Activated CD8-positive, alpha-beta memory T cell treated with anti-CD3 and anti-CD28 coated beads, Interleukin-2, amount 50 U/mL, for 4 hours (primary cell): ENCODE measurements around the gene RGMB.
"Not testable (repeated sequence)": the region's sequence is repeated elsewhere in the genome, so short reads cannot be mapped to it uniquely, and the experiment has no call there.

Experiments used
- DNase-seq: peaks from one replicate; pipeline ENCODE4 v3.0.0-alpha.2; 2020

Gene RGMB, protein sequence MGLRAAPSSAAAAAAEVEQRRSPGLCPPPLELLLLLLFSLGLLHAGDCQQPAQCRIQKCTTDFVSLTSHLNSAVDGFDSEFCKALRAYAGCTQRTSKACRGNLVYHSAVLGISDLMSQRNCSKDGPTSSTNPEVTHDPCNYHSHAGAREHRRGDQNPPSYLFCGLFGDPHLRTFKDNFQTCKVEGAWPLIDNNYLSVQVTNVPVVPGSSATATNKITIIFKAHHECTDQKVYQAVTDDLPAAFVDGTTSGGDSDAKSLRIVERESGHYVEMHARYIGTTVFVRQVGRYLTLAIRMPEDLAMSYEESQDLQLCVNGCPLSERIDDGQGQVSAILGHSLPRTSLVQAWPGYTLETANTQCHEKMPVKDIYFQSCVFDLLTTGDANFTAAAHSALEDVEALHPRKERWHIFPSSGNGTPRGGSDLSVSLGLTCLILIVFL

DNA sequence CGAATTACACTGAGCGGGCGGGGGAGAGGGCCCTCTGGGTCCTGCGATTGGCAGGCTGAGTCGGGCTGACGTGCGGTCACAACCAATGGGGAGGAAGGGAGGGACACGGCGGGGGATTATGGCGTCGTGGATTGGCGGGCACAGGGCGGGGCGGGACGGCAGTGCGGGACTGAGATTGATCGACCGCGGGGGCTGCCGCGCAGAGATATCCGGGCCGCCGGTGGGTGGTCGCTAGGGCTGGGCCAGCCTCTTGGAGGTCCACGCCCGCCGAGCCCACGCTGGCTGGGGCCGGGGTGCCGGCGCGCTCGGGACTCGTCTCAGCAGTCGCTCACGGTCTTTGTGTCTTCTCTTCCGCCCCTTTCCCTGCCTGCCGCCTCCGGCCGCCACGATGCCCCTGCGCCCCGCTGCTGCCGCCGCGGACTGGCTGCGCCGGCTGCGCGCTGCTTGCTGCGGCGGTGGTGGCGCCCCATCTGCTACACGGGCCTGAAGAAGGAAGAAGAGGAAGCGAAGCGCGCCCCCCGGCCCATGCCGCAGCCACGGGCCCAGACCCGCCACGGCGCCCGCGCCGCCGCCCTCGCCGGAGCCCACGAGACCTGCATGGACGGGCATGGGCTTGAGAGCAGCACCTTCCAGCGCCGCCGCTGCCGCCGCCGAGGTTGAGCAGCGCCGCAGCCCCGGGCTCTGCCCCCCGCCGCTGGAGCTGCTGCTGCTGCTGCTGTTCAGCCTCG lies at the start of gene RGMB:
RGMB (plus strand) TSS at position 200 of the 728 bp plus-strand sequence; CDS start at position 608, 408 bp downstream.
- peak; percentile 89 for DNase-seq

DNA sequence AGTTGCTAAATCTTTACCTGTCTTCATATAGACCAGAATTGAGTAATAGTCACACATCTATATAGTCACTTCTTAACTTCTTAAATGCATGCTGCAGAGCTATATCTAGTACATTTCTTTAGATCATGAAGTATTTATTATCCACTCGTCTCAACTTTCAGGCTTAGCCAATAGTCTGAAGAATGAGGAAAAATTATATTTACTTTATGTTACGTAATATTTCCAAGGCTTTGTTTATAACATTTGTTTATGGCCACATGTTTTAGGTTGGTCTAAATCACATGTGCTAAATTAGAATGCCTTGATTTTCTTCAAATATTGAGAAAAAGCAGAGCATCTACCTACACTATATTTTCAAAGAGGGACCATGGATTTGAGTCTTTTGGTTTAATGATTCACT lies 47.2 kb upstream of the RGMB start:
- no peak for DNase-seq

DNA sequence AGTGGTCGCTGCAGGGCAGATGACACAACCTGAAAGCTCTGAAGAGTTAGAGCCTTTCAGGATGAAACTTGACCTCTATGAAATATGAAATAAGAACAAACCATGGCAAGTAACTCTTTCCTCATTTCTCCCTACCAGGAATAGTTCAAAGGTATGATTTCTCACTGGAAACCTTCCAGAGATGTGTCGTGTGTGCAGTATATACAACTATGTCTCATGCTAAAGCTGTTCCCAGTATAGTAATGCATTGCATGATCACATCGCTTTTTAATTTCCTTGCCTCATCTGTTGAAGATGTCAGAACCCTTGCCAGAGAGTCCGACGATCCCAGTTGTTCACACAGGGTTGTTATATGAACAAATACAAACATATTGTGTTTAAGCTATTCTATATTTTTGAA lies 45.8 kb upstream of the RGMB start:
- DNase-seq: no peak

DNA sequence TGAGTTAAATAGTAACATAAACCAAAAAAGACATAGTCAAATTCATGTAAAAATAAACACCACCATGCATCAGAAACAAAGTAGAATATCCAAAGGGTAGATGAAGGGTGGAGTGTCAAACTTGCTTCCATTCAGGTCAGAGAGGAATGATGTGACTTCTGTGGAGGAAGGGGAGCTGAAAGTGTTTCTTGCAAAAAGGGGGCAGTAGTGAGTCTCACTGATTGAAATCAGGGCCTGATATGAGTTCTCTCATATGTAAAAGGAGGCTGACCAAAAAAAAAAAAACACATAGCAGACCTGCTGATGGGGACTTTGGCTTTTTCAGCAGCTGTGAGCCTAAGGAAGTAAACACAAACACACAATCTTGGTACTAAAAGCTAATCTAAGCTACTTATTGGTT lies 38.8 kb upstream of the RGMB start:
- DNase-seq: no peak

DNA sequence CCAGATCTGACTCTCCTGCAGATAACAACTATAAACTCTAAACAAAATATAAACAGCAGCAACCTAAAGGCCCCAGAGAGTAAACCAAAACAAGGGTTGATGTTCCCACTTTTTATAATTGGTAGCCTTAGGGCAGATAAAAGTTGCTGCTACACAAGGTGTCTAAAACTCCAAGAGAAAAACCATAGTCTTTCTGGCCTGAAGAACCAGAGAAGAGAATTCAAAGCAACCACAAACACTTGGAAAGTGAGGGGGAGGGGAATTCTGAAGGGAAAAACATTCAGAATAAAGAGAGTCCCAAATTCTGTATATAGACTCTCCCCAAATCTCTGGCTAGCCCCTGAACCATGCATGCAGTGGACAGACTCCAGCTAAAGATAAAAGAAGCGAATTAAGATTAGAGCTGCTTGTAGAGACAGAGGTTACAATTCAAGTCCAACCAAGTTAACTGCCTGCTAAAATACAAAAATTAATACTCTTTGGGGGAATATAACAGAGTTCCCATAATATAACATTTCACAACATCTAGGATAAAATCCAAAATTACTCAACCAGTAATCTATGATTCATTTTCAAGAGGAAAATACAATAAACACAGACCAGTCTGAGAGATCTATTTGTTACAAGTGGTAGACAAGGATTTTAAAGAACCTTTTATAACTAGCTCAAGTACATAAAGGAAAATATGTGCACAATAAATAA lies 37.5 kb upstream of the RGMB start:
- DNase-seq: no peak

DNA sequence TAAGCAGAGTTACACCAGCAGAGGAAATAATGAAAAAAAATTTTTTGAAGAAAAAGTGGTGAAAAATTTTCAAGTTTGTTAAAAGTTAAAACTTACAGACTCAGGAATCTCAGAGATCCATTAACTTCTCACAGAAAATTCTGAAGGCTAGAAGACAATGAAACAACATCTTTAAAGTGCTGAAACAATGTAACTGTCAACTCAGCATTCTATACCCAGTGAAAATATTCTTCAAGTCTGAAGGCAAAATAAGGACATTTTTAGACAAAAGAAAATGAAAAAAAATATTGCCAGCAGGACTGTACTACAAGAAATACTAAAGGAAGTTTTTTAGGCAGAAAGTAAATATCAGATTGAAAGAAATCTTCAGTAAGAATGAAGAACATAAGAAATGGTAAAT lies 36.7 kb upstream of the RGMB start:
- DNase-seq: no peak

DNA sequence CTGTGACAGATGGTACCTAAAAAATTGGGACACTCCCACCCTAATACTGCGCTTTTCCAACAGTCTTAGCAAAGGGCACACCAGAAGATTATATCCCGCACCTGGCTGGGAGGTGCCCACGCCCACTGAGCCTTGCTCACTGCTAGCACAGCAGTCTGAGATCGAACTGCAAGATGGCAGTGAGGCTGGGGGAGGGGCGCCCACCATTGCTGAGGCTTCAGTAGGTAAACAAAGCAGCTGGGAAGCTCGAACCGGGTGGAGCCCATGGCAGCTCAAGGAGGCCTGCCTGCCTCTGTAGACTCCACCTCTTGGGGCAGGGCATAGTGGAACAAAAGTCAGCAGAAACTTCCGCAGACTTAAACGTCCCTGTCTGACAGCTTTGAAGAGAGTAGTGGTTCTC lies 36.0 kb upstream of the RGMB start:
- not testable (repeated sequence) for DNase-seq

DNA sequence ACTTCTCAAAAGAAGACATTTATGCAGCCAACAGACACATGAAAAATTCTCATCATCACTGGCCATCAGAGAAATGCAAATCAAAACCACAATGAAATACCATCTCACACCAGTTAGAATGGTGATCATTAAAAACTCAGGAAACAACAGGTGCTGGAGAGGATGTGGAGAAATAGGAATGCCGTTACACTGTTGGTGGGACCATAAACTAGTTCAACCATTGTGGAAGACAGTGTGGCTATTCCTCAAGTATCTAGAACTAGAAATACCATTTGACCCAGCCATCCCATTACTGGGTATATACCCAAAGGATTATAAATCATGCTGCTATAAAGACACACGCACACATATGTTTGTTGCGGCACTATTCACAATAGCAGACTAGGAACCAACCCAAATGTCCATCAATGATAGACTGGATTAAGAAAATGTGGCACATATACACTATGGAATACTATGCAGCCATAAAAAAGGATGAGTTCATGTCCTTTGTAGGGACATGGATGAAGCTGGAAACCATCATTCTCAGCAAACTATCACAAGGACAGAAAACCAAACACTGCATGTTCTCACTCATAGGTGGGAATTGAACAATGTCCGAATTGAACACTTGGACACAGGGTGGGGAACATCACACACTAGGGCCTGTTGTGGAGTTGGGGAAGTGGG lies 34.8 kb upstream of the RGMB start:
- not testable (repeated sequence) for DNase-seq

DNA sequence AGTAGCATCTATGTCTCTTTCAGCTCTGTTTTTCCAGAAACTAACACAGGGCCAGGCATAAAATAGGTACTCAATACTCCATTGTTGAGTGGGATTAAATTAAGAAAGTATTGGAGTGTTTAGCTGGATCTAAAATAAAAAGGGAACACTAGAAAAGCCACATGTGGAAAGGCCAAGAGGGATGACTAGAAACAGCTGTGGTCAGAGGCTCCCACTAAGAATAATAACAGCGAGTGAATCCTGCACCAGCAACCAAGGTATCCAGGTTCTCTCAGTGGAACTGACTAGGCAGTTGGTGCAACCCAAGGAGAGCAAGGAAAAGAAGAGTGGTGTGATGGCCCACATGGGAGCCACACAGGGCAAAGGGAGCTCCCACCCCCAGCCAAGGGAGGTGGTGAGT lies 31.5 kb upstream of the RGMB start:
- DNase-seq: no peak

DNA sequence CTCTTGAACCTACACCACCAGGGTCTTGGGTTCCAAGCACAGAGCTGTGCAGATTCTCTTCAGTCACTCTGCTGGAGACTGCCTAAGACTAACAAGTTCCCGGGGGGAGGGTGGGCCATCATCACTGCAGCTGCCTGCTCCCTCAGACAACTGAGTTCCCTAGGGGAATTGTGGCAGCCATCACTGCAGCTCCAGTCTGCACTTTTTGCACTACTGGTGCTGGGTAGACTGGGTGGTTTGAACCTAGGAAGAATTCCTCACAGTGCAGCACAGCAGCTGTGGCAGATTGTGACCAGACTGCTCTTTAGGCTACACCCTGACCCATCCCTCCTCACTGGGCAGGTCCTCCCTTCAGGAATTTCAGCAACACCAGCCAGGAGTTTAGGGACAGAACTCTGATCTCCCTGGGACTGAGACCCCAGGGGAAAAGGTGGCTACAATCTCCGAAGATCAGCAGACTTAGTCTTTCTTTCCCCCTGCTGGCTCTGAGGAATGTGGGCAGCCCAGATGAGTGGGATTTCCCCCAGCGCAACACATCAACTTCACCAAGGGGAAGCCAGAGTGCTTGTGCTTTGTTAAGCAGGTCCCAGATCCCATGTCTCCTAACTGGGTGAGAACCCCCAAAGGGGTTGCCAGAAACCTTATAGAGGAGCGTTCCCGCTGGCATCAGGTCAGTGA lies 30.9 kb upstream of the RGMB start:
- no peak for DNase-seq

DNA sequence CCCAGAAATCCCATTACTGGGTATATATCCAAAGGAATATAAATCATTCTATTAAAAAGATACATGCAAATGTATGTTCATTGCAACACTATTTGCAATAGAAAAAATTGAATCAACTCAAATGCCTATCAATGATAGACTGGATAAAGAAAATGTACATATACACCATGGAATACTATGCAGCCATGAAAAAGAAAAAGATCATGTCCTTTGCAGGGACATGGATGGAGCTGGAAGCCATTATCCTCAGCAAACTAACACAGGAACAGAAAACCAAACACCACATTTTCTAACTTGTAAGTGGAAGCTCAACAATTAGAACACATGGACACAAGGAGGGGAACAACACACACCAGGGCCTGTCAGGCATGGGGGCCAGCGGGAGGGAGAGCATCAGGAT lies 25.2 kb upstream of the RGMB start:
- not testable (repeated sequence) for DNase-seq

DNA sequence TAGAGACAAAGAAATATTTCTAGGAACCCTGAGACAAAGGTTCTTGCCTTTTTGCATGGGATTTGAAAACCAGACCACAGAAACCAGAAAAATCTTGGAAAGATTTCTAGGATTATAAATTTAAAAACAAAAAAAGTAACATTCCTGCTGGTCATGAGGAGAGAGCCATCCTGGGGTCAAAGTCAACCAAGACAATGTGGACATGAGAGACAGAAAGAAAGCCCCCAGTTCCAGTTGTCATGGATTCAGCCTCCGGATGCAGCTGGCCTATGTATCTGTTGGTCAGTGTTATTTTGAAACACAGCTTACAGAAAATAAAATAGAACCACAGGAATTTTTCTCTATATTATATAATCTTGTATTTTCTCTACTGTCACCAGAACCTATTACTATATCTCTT lies 24.4 kb upstream of the RGMB start:
- no peak for DNase-seq

DNA sequence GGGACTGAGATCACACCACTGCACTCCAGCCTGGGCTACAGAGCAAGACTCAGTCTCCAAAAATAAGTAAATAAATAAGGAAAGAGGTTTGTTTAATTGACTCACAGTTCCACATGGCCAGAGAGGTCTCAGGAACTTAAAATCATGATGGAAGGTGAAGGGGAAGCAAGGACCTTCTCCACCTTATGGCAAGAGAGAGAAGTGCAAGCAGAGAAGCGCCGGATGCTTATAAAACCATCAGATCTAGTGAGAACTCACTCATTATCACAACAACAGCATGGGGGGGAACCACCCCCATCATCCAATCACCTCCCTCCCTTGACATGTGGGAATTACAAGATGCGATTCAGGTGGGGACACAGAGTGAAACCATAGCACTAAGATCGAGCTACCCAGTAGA lies 22.8 kb upstream of the RGMB start:
- no peak for DNase-seq

DNA sequence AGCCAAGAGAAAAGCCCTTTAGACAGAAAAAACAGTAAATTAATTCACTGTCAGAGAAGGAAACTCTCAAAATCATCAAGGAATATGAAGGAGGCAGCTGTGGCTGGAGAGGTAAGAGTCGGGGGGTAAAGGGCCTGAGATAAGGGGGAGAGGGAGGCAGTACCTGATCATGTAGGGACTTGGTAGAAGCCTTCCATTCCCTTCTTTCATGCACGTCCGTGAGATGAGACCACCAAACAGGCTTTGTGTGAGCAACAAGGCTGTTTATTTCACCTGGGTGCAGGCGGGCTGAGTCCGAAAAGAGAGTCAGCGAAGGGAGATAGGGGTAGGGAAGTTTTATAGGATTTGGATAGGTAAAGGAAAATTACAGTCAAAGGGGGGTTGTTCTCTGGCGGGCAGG lies 21.1 kb upstream of the RGMB start:
- not testable (repeated sequence) for DNase-seq

DNA sequence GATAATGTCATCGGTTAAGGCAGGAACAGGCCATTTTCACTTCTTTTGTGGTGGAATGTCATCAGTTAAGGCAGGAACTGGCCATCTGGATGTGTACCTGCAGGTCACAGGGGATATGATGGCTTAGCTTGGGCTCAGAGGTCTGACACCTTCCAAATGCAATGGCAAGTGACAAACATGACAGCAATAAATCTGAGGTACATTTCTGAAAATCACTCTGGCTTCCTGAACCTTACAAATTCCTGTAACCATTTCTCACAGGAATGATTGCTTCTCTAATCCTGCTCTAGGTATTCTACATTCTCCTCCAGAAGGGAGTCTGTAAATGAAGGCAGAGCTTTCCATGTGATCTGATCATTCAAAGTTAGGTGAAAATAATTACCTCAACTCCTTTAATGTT lies 20.7 kb upstream of the RGMB start:
- DNase-seq: not testable (repeated sequence)

DNA sequence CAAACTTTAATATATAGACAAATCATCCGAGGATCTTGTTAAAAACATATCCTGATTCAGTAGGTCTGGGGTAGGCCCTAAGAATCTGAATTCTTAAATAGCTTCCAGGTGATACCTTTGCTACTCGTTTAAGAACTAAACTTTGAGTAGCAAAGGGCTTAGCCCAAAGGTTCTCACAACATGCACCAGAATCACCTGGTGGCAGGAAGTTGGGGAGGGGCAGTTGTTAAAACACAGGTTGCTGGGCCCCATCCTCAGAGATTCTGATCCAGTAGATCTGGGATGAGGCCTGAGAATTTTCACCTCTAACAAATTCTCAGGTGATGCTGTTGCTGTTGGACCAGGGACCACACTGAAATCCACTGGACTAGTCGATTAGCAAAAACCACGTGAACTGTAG lies 20.0 kb upstream of the RGMB start:
- no peak for DNase-seq

DNA sequence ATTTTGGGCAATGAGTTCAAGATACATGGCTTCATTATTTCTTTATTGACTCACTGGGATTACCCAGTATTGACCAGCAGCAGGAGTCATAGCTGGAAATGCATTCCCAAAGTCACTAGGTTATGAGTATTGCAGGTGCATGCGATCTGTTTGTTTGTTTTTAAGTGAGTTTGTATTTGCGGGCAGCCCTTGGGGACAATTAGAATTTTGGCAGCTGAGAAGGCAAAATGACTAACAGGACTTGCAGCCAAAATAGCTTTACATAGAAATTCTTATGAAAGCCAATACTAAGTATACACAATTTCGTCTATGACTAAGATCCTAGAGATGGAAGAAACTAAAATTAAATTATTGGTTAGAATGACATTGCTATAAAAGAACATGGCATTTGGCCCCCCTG lies 18.1 kb upstream of the RGMB start:
- DNase-seq: no peak

DNA sequence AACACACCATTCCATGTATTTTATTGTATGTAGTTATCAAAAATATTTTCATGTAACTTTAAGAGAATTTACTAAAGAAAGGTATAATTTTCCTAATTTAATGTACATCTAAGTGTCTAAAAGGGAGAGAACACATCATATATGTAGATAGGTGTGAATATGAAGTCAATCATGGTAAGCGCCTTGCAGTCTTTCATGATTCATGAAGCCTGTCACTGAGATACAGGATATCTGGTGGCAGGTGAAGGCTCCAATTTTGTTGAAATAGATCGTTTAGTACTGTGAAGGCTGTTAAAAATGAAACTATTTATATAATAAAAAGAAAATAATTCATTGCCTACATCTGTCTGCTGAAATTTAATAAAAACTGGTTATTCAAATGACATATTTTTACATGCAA lies 15.5 kb upstream of the RGMB start:
- no peak for DNase-seq

DNA sequence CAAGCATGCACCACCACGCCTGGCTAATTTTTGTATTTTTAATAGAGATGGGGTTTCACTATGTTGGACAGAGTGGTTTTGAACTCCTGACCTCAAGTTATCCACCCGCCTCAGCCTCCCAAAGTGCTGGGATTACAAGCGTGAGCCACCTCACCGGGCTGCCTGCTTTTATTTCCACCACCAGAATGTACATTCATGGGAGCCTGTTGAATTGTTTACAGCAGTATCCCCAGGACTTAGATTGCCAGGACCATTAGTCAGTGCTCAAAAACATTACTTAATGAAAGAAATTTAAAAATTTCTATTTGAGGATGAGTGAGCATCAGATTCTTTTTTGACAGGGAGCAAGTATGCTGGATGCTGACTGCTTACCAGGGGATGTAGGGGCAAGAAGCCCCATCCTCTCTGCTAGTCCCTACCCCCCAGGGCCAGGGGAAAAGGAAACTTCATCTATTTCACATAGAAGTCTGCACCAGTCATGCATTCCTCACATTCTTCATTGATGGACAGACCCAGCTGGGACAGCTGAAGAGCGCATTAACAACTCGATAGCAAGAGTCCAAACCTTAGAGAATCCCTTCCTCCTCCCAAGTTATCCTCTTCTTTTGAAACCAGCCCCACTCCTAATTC lies 10.3 kb upstream of the RGMB start:
- no peak for DNase-seq

DNA sequence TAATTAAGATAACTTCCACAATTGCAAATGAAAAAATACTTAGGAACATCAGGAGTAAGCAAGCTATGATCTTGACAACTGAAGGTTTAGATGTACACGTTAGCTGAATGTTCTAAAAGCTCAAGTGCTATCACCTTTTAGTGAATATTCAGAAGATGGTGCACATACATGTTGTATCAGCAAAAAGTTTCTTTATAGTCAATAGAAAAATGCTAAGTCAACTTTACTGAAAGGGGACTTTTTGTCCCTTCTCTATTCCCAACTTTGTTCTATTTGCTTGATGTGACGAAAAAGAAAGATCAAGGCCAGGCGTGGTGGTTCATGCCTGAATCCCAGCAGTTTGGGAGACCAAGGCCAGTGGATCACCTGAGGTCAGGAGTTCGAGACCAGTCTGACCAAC lies 7.6 kb upstream of the RGMB start:
- DNase-seq: no peak

DNA sequence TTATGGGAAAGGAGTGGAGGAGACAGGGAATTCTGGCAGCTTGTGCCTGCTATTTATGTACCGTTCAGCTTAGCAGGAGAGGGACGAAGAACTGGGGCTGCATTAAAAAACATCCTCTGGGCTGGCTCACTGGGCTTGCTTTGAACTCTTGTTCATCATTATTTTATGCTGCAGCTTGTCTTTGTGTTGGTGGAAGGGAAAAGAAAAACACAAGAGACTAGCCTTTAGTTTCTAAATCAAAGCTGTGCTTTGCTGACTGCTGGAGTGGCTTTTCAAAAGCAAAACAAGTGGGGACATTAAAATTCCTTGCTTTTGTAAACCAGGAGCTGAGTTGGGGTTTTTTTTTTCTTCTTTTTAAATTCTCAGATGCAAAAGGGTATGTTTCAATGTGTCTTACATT lies 5.9 kb upstream of the RGMB start:
- DNase-seq: no peak
